Panc1 (cell line): Measurements from ENCODE around the gene WDR6. TPM values are rescaled to one million over a fixed set of nuclear protein-coding genes. Genes with fewer than 3 reads are reported as not detected.

Source experiments
- ATAC-seq: fragments of 200-7000 bp; cut with Tn5 transposase; 2 replicates; pipeline ENCODE4 v1.9.1; 2020; ENCODE audit warnings: mild to moderate bottlenecking, moderate library complexity
- BruUV-seq: library from RNA; stranded (reverse); fragments of 400-500 nt; replicated peaks from 2 replicates; lab custom pipeline; 2021; lab: Mats Ljungman, UMichigan
- CTCF ChIA-PET: fragments of 300-600 bp; sonication (Branson Sonifier 250); formaldehyde crosslinking; loops from one replicate; lab custom pipeline; 2022; ENCODE audit warnings: antibody characterized with exemption; lab: Charles Lee
- POLR2A ChIA-PET: fragments of 300-600 bp; sonication (Branson Sonifier 250); formaldehyde crosslinking; loops from one replicate; lab custom pipeline; 2022; ENCODE audit warnings: antibody characterized with exemption; lab: Charles Lee
- DNase-seq: peaks from one replicate; pipeline ENCODE4 v3.0.0-alpha.2; 2010; ENCODE audit warnings: low read depth, low spot score
- H3K27ac ChIP-seq: 2 replicates; pipeline ENCODE4 v1.5.1; 2011; ENCODE audit warnings: mild to moderate bottlenecking, low read length, inconsistent platforms
- H3K27me3 ChIP-seq: fragments of 200-500 bp; sonication (Bioruptor generic); 2 replicates; pipeline ENCODE4 v1.6.0; 2014; ENCODE audit warnings: low read length, inconsistent platforms; ENCODE audit not compliant: control insufficient read depth, insufficient read depth
- H3K36me3 ChIP-seq: fragments of 200-500 bp; sonication (Bioruptor generic); 2 replicates; pipeline ENCODE4 v1.5.1; 2014; ENCODE audit warnings: inconsistent platforms, mild to moderate bottlenecking, low read length, moderate library complexity; ENCODE audit not compliant: control insufficient read depth, insufficient read depth
- H3K4me1 ChIP-seq: 2 replicates; pipeline ENCODE4 v1.5.1; 2011; ENCODE audit warnings: inconsistent platforms, mild to moderate bottlenecking, low read length, moderate library complexity; ENCODE audit not compliant: control insufficient read depth, insufficient read depth
- H3K4me3 ChIP-seq, 2 experiments: 2 replicates each; pipeline ENCODE4 v1.5.1; 2011 to 2012; ENCODE audit warnings: low read depth in 2 of 2, low read length in 2 of 2, mild to moderate bottlenecking in 2 of 2, inconsistent platforms in 1 of 2, moderate library complexity in 1 of 2
- H3K9me3 ChIP-seq: fragments of 200-500 bp; sonication (Bioruptor generic); 2 replicates; pipeline ENCODE4 v1.5.1; 2014; ENCODE audit warnings: low read depth, mild to moderate bottlenecking, inconsistent platforms, low read length, moderate library complexity; ENCODE audit not compliant: control insufficient read depth, insufficient read depth
- POLR2AphosphoS5 ChIP-seq: IDR thresholded peaks from 2 replicates; pipeline ENCODE4 v1.6.1; 2012; ENCODE audit warnings: mild to moderate bottlenecking, low read depth, low read length, moderate library complexity
- SIN3A ChIP-seq: IDR thresholded peaks from 2 replicates; pipeline ENCODE4 v1.6.1; 2012; ENCODE audit warnings: low read depth, mild to moderate bottlenecking, low read length, moderate library complexity, borderline replicate concordance; ENCODE audit not compliant: insufficient read depth
- TCF7L2 ChIP-seq: IDR thresholded peaks from 2 replicates; pipeline ENCODE4 v1.6.1; 2011; ENCODE audit warnings: mild to moderate bottlenecking, low read depth, low read length, inconsistent platforms
- in situ Hi-C: cut with HindIII; loops from 2 replicates; pipeline ENCODE4 v1.10.0; 2016; ENCODE audit warnings: low sequenced_read_pairs, low pct_unique_long_range_greater_than_20kb
- intact Hi-C: fragments of 100-400 bp; cut with micrococcal nuclease; formaldehyde crosslinking; loops from one replicate; pipeline ENCODE4 v1.10.0; 2022; ENCODE audit not compliant: unreplicated experiment
- total RNA-seq: library from RNA; stranded (reverse); gene quantifications from one replicate; pipeline ENCODE4 v1.2.1, GENCODE V29; 2021; ENCODE audit not compliant: unreplicated experiment
- TF ChIP-seq, protein P1 (sequence below), 2 experiments: IDR thresholded peaks; 2 replicates each; pipeline ENCODE4 v1.6.1; 2011 to 2012; ENCODE audit warnings: low read depth in 2 of 2, control low read depth in 1 of 2, low read length in 1 of 2, mild to moderate bottlenecking in 1 of 2, moderate library complexity in 1 of 2; ENCODE audit not compliant: insufficient read depth in 1 of 2
- TF ChIP-seq, protein P2 (sequence below): fragments of 450-650 bp; IDR thresholded peaks from 2 replicates; pipeline ENCODE4 v1.5.1; 2017; ENCODE audit warnings: mild to moderate bottlenecking

Gene WDR6
- total RNA-seq, 1 experiment from 2014 or later: 142 TPM

DNA sequence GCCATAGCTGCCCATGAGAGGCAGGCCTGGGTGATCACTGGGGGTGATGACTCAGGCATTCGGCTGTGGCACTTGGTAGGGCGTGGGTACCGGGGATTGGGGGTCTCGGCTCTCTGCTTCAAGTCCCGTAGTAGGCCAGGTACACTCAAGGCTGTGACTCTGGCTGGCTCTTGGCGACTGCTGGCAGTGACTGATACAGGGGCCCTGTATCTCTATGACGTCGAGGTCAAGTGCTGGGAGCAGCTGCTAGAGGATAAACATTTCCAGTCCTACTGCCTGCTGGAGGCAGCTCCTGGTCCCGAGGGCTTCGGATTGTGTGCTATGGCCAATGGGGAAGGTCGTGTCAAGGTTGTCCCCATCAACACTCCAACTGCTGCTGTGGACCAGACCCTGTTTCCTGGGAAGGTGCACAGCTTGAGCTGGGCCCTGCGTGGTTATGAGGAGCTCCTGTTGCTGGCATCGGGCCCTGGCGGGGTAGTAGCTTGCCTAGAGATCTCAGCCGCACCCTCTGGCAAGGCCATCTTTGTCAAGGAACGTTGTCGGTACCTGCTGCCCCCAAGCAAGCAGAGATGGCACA, 5.3 kb downstream of the WDR6 start:
- BruUV-seq: no TSS peak
- no peaks in the 10 kb centered on the region for H3K36me3 ChIP-seq

DNA sequence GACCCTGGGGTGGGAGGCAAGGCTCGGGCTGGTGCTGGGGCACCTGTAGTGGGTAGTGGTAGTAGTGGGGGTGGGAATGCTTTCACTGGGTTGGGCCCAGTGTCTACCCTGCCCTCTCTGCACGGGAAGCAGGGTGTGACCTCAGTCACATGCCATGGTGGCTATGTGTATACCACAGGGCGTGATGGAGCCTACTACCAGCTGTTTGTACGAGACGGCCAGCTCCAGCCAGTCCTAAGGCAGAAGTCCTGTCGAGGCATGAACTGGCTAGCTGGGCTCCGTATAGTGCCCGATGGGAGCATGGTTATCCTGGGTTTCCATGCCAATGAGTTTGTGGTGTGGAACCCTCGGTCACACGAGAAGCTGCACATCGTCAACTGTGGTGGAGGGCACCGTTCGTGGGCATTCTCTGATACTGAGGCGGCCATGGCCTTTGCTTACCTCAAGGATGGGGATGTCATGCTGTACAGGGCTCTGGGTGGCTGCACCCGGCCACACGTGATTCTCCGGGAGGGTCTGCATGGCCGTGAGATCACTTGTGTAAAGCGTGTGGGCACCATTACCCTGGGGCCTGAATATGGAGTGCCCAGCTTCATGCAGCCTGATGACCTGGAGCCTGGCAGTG, 6.0 kb downstream of the WDR6 start:
- Histone ChIP-seq H3K36me3 (no peaks in the 10 kb centered on the region), H3K4me3 (no peak overlapping the region), H3K9me3 (no peaks in the 10 kb centered on the region), H3K27ac (no peak overlapping the region), H3K27me3 (no peaks in the 10 kb centered on the region), H3K4me1 (peaks cover 13% of the 10 kb centered on the region)
- ChIA-PET POLR2A (no interaction called here), CTCF (interaction anchor here (0.9 kb wide), 1 partner anchor 25 kb away, joined by 3 read pairs; no protein-coding TSS in a partner anchor)
- in situ Hi-C loops: no loop called here
- BruUV-seq: no TSS peak
- DNase-seq (no peak), ATAC-seq (no peak)
- intact Hi-C loops: no loop called here
- no peak for TF ChIP-seq SIN3A
- no peak for TF ChIP-seq TCF7L2
- TF ChIP-seq, protein P1, sequence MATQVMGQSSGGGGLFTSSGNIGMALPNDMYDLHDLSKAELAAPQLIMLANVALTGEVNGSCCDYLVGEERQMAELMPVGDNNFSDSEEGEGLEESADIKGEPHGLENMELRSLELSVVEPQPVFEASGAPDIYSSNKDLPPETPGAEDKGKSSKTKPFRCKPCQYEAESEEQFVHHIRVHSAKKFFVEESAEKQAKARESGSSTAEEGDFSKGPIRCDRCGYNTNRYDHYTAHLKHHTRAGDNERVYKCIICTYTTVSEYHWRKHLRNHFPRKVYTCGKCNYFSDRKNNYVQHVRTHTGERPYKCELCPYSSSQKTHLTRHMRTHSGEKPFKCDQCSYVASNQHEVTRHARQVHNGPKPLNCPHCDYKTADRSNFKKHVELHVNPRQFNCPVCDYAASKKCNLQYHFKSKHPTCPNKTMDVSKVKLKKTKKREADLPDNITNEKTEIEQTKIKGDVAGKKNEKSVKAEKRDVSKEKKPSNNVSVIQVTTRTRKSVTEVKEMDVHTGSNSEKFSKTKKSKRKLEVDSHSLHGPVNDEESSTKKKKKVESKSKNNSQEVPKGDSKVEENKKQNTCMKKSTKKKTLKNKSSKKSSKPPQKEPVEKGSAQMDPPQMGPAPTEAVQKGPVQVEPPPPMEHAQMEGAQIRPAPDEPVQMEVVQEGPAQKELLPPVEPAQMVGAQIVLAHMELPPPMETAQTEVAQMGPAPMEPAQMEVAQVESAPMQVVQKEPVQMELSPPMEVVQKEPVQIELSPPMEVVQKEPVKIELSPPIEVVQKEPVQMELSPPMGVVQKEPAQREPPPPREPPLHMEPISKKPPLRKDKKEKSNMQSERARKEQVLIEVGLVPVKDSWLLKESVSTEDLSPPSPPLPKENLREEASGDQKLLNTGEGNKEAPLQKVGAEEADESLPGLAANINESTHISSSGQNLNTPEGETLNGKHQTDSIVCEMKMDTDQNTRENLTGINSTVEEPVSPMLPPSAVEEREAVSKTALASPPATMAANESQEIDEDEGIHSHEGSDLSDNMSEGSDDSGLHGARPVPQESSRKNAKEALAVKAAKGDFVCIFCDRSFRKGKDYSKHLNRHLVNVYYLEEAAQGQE (IDR thresholded peaks at IDR 0.05; ENCODE audit: insufficient read depth in 1 of 2, low read depth in 2 of 2, low read length in 1 of 2): no peak
- TF ChIP-seq, protein P2, sequence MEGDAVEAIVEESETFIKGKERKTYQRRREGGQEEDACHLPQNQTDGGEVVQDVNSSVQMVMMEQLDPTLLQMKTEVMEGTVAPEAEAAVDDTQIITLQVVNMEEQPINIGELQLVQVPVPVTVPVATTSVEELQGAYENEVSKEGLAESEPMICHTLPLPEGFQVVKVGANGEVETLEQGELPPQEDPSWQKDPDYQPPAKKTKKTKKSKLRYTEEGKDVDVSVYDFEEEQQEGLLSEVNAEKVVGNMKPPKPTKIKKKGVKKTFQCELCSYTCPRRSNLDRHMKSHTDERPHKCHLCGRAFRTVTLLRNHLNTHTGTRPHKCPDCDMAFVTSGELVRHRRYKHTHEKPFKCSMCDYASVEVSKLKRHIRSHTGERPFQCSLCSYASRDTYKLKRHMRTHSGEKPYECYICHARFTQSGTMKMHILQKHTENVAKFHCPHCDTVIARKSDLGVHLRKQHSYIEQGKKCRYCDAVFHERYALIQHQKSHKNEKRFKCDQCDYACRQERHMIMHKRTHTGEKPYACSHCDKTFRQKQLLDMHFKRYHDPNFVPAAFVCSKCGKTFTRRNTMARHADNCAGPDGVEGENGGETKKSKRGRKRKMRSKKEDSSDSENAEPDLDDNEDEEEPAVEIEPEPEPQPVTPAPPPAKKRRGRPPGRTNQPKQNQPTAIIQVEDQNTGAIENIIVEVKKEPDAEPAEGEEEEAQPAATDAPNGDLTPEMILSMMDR: no peak
- TF ChIP-seq POLR2AphosphoS5: no peak

More for the DNA sequence above, 5.3 kb downstream of the WDR6 start:
- TF ChIP-seq, protein P1 (IDR thresholded peaks at IDR 0.05; ENCODE audit: insufficient read depth in 1 of 2, low read depth in 2 of 2, low read length in 1 of 2): no peak
- TF ChIP-seq POLR2AphosphoS5: no peak
- TF ChIP-seq TCF7L2: no peak
- TF ChIP-seq, protein P2: no peak
- no peak for TF ChIP-seq SIN3A
- ChIA-PET CTCF (interaction anchor here (0.6 kb wide), 1 partner anchor 25 kb away, joined by 3 read pairs; no protein-coding TSS in a partner anchor), POLR2A (no interaction called here)
- H3K4me1 ChIP-seq: peaks cover 14% of the 10 kb centered on the region
- no peak overlapping the region for H3K4me3 ChIP-seq
- H3K9me3 ChIP-seq: no peaks in the 10 kb centered on the region
- DNase-seq: no peak
- H3K27me3 ChIP-seq: no peaks in the 10 kb centered on the region
- intact Hi-C loops (no loop called here), in situ Hi-C loops (no loop called here)
- ATAC-seq: no peak
- no peak overlapping the region for H3K27ac ChIP-seq
